ENCODE data around the gene BEAN1.

Gene BEAN1

DNA sequence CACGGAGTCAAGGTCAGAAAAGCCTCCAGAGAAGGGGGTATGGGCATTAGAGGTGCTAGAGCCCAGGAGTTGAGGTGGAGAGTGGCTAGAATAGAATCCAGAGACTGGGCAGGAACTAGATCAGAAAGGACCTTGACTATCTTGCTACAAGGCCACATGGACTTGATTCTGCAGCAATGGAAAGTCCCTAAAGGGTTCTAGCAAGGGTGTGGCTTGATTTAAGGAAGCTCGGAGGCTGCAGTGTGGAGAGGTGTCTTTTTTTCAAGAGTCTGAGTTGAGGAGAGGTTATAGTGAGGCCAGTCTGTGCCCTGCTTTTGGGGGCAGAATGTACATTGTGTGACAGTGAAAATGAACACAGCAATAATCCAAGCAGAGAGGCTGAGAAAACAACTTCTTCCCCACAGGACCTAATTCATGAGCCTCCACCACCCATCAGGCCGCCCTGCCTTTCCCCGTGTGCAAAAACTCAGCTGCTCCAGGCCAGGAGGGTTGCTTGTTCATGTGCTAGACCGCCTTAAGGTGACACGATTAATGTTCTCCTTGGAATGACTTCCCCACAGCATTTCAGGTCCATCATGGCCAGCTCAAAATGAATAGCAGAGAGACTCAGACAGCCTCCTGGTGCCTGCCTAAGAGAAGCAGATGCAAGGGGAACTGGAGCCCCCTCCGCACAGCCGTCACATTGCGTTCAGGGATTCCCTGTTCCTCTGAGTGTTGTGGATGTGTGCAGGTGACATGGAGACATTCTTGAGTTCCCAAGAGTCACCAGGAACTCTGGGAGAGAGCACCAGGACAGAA is 8.7 kb upstream of the BEAN1 start (continued):
- TF ChIP-seq GFI1B (tag by site-specific recombination; IDR thresholded peaks at IDR 0.05) (no peak), BCL11B (tag by site-specific recombination; IDR thresholded peaks at IDR 0.05; ENCODE audit: low read depth) (no peak), ZNF174 (tag by site-specific recombination; IDR thresholded peaks at IDR 0.05) (no peak), ZNF555 (tag by site-specific recombination; conservative IDR thresholded peaks at IDR 0.05) (no peak), SCRT2 (tag by site-specific recombination; IDR thresholded peaks at IDR 0.05) (no peak)

- H3K9me3 ChIP-seq (ENCODE audit: control insufficient read depth, insufficient read depth, low read depth, low read length): no peaks in the 10 kb centered on the region
- TF ChIP-seq CTCF (tag by site-specific recombination; IDR thresholded peaks at IDR 0.05): 0 out of 2 replicates have a peak, but pooled peaks have one; percentile 10
- TF ChIP-seq ZNF140 (tag by site-specific recombination; IDR thresholded peaks at IDR 0.05): no peak
- H3K4me1 ChIP-seq (ENCODE audit: control insufficient read depth, insufficient read depth, low read length): no peaks in the 10 kb centered on the region
- H3K36me3 ChIP-seq (ENCODE audit: control insufficient read depth in 2 of 2, insufficient read depth in 1 of 2, low read length in 2 of 2): no peaks in the 10 kb centered on the region
- no peak overlapping the region for H3K27ac ChIP-seq (ENCODE audit: extremely low read depth, low read depth, low read length)
- ChIA-PET POLR2A (no interaction called here), CTCF (no interaction called here)
- H3K4me3 ChIP-seq (ENCODE audit: low read depth, low read length): no peak overlapping the region
Measured at GRCh38 chr16:66419527-66419926, 7.6 kb upstream of the BEAN1 start.

GRCh38 chr16:66420396-66420795 is 6.7 kb upstream of the BEAN1 start:
- no peak for TF ChIP-seq ZFP69B (tag by site-specific recombination; IDR thresholded peaks at IDR 0.05)
- no peak for TF ChIP-seq ZNF544 (tag by site-specific recombination; IDR thresholded peaks at IDR 0.05)
- no peak for TF ChIP-seq KLF7 (tag by site-specific recombination; IDR thresholded peaks at IDR 0.05; ENCODE audit: borderline replicate concordance)
- TF ChIP-seq GLI2 (tag by site-specific recombination; IDR thresholded peaks at IDR 0.05; ENCODE audit: borderline replicate concordance, low read depth): no peak
- ChIA-PET CTCF (no interaction called here), POLR2A (no interaction called here)
- Histone ChIP-seq H3K36me3 (ENCODE audit: control insufficient read depth in 2 of 2, insufficient read depth in 1 of 2, low read length in 2 of 2) (no peaks in the 10 kb centered on the region), H3K9me3 (ENCODE audit: control insufficient read depth, insufficient read depth, low read depth, low read length) (no peaks in the 10 kb centered on the region), H3K27ac (ENCODE audit: extremely low read depth, low read depth, low read length) (no peak overlapping the region), H3K4me3 (ENCODE audit: low read depth, low read length) (no peak overlapping the region), H3K4me1 (ENCODE audit: control insufficient read depth, insufficient read depth, low read length) (no peaks in the 10 kb centered on the region)

GRCh38 chr16:66421891-66422290 is 5.2 kb upstream of the BEAN1 start:
- Histone ChIP-seq H3K27ac (ENCODE audit: extremely low read depth, low read depth, low read length) (no peak overlapping the region), H3K9me3 (ENCODE audit: control insufficient read depth, insufficient read depth, low read depth, low read length) (no peaks in the 10 kb centered on the region), H3K4me1 (ENCODE audit: control insufficient read depth, insufficient read depth, low read length) (peaks cover 2% of the 10 kb centered on the region; the same call in 1 of the 2 replicates), H3K4me3 (ENCODE audit: low read depth, low read length) (no peak overlapping the region), H3K36me3 (ENCODE audit: control insufficient read depth in 2 of 2, insufficient read depth in 1 of 2, low read length in 2 of 2) (no peaks in the 10 kb centered on the region)
- ChIA-PET POLR2A (no interaction called here), CTCF (interaction anchor here (1.2 kb wide), 1 partner anchor 15 kb away, joined by 4 read pairs; no protein-coding TSS in a partner anchor)
- TF ChIP-seq ZNF785 (tag by site-specific recombination; IDR thresholded peaks at IDR 0.05) (no peak), ZBTB49 (tag by site-specific recombination; IDR thresholded peaks at IDR 0.05; ENCODE audit: low read depth) (no peak), ZNF600 (tag by site-specific recombination; IDR thresholded peaks at IDR 0.05) (no peak), ZNF623 (tag by site-specific recombination; IDR thresholded peaks at IDR 0.05) (no peak), ZBTB17 (tag by site-specific recombination; IDR thresholded peaks at IDR 0.05) (no peak), ZNF362 (tag by site-specific recombination; IDR thresholded peaks at IDR 0.05) (no peak), ZNF555 (tag by site-specific recombination; conservative IDR thresholded peaks at IDR 0.05) (no peak), ZNF114 (tag by site-specific recombination; IDR thresholded peaks at IDR 0.05) (no peak)
- TF ChIP-seq, protein P1, sequence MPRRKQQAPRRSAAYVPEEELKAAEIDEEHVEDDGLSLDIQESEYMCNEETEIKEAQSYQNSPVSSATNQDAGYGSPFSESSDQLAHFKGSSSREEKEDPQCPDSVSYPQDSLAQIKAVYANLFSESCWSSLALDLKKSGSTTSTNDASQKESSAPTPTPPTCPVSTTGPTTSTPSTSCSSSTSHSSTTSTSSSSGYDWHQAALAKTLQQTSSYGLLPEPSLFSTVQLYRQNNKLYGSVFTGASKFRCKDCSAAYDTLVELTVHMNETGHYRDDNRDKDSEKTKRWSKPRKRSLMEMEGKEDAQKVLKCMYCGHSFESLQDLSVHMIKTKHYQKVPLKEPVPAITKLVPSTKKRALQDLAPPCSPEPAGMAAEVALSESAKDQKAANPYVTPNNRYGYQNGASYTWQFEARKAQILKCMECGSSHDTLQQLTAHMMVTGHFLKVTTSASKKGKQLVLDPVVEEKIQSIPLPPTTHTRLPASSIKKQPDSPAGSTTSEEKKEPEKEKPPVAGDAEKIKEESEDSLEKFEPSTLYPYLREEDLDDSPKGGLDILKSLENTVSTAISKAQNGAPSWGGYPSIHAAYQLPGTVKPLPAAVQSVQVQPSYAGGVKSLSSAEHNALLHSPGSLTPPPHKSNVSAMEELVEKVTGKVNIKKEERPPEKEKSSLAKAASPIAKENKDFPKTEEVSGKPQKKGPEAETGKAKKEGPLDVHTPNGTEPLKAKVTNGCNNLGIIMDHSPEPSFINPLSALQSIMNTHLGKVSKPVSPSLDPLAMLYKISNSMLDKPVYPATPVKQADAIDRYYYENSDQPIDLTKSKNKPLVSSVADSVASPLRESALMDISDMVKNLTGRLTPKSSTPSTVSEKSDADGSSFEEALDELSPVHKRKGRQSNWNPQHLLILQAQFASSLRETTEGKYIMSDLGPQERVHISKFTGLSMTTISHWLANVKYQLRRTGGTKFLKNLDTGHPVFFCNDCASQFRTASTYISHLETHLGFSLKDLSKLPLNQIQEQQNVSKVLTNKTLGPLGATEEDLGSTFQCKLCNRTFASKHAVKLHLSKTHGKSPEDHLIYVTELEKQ (tag by site-specific recombination; IDR thresholded peaks at IDR 0.05; ENCODE audit: borderline replicate concordance): no peak

All from HEK293 (cell line).